ENCODE measurements around the gene RARRES2.

DNA sequence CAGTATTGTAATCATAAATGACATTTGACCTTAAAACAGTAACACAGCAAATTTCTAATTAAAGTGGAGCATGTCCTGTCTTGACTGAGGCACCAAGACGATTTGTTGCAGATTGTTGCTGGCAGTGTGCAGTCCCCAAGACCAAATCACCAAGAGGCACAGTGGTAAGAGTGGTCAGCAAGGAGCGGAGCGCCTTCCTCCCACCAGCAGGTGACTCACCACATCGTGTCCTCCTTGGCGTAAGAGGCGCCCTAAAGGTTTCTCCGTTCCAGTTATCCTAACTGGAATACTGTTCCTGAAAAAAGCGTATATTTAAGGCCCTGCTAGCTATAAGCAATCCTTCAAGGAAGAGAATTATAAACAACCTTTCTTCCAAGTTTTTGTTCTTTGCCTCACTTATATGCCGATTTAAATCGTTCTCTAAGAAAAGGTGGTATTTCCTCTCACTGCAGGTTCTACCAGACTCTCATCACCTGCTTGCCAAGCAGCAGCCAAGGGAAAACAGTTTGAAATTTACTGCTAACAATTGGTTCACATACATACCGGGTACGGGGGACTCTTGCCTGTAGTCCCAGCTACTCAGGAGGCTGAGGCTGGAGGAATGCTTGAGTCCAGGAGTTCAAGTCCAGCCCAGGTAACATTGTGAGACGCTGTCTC, 16.5 kb upstream of the RARRES2 start:
- no peak for TF ChIP-seq EZH2 (IDR thresholded peaks at IDR 0.05; ENCODE audit: insufficient read depth, poor library complexity, severe bottlenecking)
- TF ChIP-seq EZH2phosphoT487 (IDR thresholded peaks at IDR 0.05; ENCODE audit: insufficient read depth, low read depth): no peak

Data from GM23248 (cell line).